Right kidney (tissue), 1 donor: ENCODE measurements around the gene CCR5.

Experiments used
- DNase-seq: peaks from one replicate; pipeline ENCODE4 v3.0.0-alpha.2; 2016

CCR5 gene

DNA sequence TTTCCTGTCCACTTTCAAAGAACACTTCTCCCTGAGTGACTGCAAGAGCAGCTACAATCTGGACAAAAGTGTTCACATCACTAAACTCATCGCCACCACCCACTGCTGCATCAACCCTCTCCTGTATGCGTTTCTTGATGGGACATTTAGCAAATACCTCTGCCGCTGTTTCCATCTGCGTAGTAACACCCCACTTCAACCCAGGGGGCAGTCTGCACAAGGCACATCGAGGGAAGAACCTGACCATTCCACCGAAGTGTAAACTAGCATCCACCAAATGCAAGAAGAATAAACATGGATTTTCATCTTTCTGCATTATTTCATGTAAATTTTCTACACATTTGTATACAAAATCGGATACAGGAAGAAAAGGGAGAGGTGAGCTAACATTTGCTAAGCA lies 38.1 kb downstream of the CCR5 start:
- DNase-seq = no peak

DNA sequence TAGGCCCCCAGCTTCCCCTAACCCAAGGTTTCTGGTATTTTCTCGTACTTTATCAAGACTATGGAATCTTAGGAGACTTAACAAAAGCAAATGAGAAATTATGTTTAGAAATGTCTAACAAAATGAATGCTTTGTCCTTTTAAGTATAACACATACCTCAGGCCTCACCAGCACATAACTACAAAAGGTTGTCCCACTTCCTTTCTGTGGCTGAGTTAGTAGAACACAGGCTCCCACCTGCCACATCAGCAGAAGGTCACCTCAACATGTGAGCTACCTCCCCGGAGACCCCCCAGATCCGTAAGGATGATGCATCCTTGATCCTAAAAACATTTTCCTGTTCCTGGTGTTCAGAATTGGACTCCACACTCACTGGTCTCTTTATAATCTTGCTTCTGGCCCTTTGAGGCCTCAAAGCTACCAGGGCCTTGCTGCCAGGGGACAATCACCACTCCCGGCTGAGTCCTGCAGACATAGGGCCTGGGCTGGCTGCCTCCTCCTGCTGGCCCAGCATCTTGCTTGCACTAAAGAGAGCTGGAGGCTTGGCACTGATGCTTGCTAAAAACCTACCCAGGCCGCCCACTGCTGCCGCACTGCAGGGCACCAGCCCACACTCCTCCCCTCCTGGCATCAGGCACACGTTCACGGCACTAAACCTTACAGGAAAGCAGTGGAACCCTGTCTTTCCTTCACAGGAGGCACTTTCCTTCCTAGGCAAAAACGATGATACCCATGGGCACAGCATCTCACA lies 39.2 kb downstream of the CCR5 start:
- no peak for DNase-seq

DNA sequence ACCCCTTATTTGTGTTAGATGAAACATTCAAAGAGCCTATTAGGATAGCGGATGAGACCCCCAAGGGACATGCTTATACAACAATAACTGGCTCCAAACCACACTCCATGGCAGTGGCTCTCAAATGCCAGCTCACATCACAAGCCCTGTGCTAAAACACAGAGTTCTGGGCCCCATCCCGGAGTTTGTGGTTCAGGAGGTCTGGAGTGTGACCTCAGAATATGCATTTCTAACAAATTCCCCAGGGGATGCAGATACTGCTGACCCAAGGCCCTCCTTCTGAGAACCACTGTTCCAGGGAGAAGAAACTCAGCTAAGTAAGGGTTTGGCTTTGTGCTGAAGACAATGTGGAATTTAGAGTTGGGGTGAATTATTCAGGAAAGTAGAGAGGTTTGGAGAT lies 39.9 kb downstream of the CCR5 start:
- DNase-seq = no peak

DNA sequence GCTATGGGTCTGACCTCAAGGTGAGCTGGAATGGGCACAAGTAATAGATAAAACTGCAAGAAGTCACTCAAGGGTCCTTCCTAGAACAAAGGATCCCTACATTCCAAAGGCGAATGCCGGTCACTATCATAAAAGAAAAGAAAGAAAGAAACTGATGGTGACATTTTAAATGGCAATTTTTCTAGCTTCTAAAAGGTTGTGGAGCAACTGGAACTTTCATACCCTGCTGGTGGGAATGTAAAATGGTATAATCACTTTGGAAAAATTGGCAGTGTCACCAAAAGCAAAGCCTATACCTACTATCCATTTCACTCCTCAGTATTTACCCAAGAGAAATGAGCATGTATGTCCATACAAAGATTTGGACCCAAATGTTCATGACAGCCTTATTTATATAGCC lies 40.5 kb downstream of the CCR5 start:
- no peak for DNase-seq

DNA sequence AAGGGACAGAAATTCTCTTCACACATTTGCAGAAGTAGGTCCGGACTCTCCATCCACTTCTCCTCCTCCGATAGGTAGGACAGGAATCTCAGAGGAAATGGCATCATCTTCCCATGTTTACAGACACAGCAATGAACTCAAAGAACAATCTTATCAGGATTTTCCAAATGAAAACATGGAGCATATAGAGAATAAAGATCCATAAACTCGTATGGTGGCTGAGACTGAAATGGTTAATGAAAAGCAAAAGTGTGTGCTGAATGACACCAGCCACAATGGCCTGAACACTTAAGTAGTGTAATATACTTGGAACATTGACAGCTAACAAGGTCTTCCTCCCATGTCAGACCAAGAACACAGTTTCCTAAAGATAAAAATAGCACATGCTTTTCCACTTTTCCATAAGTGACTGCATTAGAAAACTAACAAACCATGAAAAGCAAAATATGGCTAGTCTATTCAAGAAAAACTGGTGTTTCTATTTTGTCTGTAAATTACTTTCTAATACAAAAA lies 42.1 kb downstream of the CCR5 start:
- no peak for DNase-seq

DNA sequence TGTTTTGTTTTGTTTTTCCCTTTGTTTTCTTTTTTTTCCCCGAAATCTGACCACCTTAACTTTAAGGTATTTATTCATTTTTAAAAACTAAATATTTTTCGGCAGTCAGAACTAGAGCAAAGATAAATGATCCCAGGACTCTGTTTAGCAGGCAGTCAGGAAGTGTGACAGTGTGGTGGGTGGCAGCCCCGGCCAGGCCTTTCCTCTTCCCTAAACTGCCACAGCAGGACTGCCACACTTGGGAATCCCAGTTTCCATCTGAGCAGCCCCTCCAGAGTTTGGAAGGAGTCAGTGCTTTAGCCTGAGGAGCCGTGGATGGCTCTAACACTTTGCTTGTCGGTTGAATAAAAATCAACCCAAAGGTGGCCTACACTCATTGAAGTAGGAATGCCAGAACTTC lies 43.2 kb downstream of the CCR5 start:
- DNase-seq = no peak

DNA sequence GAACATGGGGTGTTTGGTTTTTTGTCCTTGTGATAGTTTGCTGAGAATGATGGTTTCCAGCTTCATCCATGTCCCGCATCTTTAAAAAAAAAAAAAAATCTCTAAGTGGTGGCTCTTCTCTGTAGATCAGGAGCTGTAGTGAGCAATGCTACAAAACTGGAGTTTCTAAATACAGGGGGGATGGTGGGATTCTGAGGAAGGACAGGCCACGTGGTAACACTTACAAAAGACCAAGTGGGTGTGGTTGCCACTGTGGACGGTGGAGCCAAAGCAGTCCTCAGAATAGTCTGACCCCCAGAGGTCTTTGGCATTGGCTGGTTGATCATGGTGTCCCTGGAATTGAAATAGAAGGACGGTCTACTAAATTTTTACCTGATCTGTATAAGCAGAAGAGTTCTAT lies 44.0 kb downstream of the CCR5 start:
- DNase-seq = no peak

DNA sequence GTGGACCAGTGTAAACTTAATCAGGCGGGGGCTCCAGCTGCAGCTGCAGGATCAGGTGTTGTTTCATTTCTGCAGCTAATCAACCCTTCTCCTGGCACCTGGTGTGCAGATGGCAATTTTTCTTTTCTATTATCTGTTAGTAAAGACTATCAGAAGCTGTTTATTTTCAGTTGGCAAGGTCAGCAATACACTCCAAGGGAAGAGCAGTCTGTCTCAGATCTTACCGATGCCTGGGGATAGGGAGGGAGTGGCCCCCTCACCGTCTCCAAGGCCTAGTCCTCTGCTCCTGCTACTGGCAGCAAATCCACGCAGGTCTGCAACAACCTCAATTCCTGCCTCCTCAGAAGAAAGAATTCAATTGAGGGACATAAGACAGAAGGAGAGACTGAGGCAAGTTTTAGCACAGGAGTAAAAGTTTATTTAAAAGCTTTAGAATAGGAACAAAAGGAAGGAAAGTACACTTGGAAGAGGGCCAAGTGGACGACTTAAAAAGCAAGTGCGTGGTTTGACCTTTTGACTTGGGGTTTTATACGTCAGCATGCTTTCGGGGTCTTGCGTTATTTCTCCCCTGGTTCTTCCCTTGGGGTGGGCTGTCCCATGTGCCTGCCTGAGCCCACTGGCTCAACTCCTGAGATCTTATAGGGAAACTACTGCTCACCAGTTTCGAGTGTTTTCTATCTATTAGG lies 45.5 kb downstream of the CCR5 start:
- DNase-seq = no peak

DNA sequence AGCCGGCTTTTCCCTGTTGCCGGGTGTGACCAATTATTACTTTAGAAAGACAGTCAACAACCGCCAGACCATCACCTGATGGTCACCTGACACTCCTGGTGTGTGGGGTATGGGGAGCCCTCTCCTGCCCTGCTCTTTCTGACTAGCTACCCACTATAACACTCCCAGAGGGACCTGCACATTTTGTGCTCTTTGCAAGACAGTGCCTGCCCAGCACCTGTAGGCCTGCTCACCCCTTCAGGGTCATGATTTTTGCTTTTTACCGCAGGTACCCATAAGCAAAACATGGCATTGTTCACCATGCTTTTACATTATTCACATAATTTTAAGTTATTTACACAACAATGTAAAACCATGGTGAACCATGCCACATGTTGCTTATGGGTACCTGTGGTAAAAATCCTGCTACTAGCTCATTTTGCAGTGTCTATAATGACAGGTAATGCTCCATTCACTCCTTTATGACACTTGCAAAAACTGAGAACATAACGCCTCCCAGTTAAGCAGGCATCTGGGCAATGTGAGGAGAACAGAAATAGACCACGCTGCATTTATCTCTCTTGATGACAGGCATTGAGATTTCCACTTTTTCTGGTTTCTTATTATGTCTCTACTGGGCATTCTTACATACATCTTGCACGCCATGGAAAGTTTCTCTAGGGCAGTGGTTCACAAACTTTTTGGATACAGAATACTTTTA lies 46.2 kb downstream of the CCR5 start:
- no peak for DNase-seq

DNA sequence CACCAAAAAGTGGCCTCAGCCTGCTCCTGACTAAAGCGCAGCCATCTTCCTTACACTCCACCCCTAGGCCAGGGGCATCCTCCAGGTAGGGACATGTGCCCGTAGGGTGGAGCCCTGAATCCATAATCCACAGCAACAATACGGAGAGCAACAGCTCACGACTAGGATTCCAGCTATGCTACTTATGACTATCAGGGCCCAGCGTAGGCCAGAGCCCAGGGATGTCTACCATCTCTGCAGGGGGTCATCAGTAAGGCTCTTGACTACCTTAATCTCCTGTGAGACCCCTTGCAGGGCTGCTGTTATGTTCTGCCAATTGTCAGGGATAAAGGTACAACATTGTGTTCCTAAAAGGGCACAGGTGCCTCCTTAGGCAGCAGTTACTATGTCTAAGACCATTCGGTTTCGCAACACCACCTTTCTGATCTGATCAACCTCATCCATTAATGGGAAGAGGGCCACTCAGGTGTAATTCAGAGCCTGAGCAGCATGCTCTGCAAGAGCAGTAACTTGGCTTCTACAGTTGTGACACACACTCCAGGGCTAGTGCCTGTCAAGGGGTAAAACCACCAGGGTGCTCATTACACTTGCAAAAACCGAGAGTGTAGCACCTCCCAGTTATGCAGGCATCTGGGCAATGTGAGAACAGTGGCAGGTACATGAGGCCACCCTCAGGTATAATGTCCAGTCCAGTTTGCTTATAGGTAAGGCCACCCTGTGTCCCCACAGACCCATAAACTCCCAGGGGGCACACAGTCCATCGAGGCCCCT lies 47.3 kb downstream of the CCR5 start:
- no peak for DNase-seq

DNA sequence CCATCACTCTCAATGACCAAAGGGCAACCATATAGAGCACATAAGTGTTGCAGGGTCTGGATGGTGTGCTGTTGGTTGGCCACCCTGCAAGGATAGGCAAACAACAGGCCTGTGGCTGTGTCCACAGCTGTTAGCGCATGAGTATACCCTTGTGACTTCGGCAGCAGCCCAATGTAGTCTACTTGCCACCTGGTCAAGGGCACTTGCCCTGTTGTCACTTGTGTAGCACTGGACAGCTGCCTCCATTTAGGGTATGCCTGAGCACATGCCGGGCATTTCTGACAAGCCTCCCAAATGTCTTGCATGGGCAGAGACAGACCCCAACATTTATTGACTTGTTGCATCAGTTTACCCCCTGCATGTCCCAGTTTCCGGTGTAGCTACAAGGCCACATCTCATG lies 49.1 kb downstream of the CCR5 start:
- DNase-seq = no peak

DNA sequence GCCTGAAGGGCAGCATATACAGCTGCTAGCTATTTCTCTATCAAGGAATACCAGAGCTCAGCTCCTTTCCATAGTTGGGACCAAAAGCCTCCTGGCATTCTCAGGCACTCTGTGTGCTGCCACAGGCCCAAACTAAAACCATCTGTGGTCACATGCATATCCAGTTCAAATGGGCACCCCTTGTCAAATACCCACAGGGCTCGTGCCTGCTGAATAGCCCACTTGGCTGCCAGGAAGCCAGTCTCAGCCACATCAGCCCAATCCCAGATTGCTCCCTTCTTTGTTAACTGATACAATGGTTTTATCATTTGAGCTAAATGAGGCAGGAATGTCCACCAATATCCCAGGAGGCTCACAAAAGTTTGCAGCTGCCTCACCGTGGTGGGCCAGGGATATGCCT lies 50.2 kb downstream of the CCR5 start:
- no peak for DNase-seq

DNA sequence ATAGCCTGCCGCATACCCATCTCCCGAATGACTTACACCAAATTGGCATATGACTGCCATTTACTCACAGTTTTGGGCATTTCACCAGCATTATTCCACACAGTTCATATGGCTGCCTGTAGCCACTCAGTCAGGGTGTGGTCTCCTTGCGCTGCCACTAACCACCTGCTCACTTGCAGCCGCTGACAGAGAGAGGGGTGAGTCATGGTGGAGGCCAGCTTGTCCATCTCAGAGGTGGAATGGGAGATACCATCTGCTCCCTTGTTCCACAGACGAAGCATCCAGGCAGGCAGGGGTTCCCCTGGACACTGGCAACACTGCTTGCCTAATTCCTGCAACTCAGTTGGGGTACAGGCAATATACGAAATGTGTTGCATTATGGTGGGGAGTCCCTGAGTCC lies 51.9 kb downstream of the CCR5 start:
- no peak for DNase-seq

DNA sequence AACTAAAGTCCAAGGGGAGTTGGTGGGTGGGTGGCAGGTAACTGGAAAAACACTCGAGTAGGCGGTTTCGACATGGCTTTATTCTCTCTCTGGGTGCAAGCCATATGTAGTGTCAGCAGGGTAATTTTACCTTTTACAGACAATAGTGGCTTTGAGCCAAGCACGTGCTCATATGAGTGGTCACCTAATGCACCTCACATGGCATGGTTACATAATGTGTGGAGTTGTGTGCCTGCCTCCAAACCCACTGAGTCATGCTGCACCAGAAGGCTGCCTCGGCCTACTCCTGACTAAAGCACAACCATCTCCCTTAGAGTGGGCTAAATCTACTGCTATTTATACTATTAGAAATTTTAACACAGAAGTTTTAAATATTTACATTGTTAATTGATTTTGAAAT lies 52.8 kb downstream of the CCR5 start:
- DNase-seq = no peak
